B cell (primary cell): Measurements from ENCODE around the gene BDH1. TPM values are rescaled to one million over a fixed set of nuclear protein-coding genes. Genes with fewer than 3 reads are reported as not detected.

Experiments
- ATAC-seq: fragments of 200-7000 bp; cut with Tn5 transposase; one replicate; pipeline ENCODE4 v1.10.0; 2021; ENCODE audit warnings: low read depth, mild to moderate bottlenecking, moderate number of reproducible peaks, moderate library complexity
- CTCF ChIA-PET: fragments of 350-600 bp; sonication (Branson Sonifier 250); formaldehyde crosslinking; loops from one replicate; lab custom pipeline; 2021; ENCODE audit warnings: antibody characterized with exemption, inconsistent platforms; lab: Charles Lee
- POLR2A ChIA-PET: fragments of 350-600 bp; sonication (Branson Sonifier 250); formaldehyde crosslinking; loops from one replicate; lab custom pipeline; 2021; ENCODE audit warnings: antibody characterized with exemption; lab: Charles Lee
- DNase-seq: peaks from one replicate; pipeline ENCODE4 v3.0.0; 2013
- H2AFZ ChIP-seq: 2 replicates; pipeline ENCODE4 v1.6.1; 2012; ENCODE audit warnings: mild to moderate bottlenecking, low read depth, low read length; ENCODE audit not compliant: insufficient read depth, poor library complexity, severe bottlenecking
- H3K27ac ChIP-seq, 2 donors: 1 replicate in 1 of 2; 2 replicates in 1 of 2; pipeline ENCODE4 v1.5.1; 2012 to 2013; ENCODE audit warnings: low read length in 2 of 2, mild to moderate bottlenecking in 2 of 2, moderate library complexity in 1 of 2
- H3K27me3 ChIP-seq, 4 experiments: fragments of 200-600 bp in 1 of 4; sonication (generic) in 1 of 4; replicated peaks in 1 of 4; 1 replicate in 2 of 4; 2 replicates in 2 of 4; pipeline versions ENCODE4 v1.6.1 to v1.7.0; 2013 to 2016; ENCODE audit warnings: low read length in 3 of 4, mild to moderate bottlenecking in 2 of 4, mixed read lengths in 1 of 4, moderate library complexity in 1 of 4; ENCODE audit not compliant: insufficient read depth in 4 of 4, control insufficient read depth in 3 of 4; ENCODE audit errors: control extremely low read depth in 1 of 4
- H3K36me3 ChIP-seq, 2 experiments: replicated peaks in 1 of 2; 1 replicate in 1 of 2; 2 replicates in 1 of 2; pipeline versions ENCODE4 v1.6.1 to v1.7.1; 2013; ENCODE audit warnings: low read length in 1 of 2; ENCODE audit not compliant: insufficient read depth in 2 of 2, control insufficient read depth in 1 of 2; ENCODE audit errors: control extremely low read depth in 1 of 2, extremely low read depth in 1 of 2
- H3K4me1 ChIP-seq, 2 donors: fragments of 200-600 bp in 1 of 2; sonication (generic) in 1 of 2; 1 replicate in 1 of 2; 2 replicates in 1 of 2; pipeline versions ENCODE4 v1.5.1 to v1.6.1; 2013 to 2017; ENCODE audit warnings: low read length in 2 of 2; ENCODE audit not compliant: control insufficient read depth in 2 of 2, insufficient read depth in 2 of 2
- H3K4me2 ChIP-seq: replicated peaks from 2 replicates; pipeline ENCODE3; 2012; ENCODE audit warnings: mild to moderate bottlenecking, low read depth, low read length; ENCODE audit not compliant: poor library complexity, severe bottlenecking
- H3K4me3 ChIP-seq, 5 experiments: fragments of 200-600 bp in 1 of 5; sonication (generic) in 1 of 5; 1 replicate in 3 of 5; 2 replicates in 2 of 5; pipeline versions ENCODE4 v1.5.1 to v1.7.0; 2011 to 2016; ENCODE audit warnings: low read length in 4 of 5, mild to moderate bottlenecking in 4 of 5, low read depth in 2 of 5, control low read depth in 1 of 5, moderate library complexity in 1 of 5; ENCODE audit not compliant: insufficient read depth in 1 of 5; ENCODE audit errors: control extremely low read depth in 1 of 5, extremely low read depth in 1 of 5
- H3K79me2 ChIP-seq: fragments of 200-600 bp; sonication (generic); one replicate; pipeline ENCODE4 v1.6.0; 2016; ENCODE audit warnings: low read length; ENCODE audit not compliant: control insufficient read depth, insufficient read depth
- H3K9ac ChIP-seq: fragments of 200-600 bp; sonication (generic); 2 replicates; pipeline ENCODE4 v1.6.1; 2017; ENCODE audit warnings: mild to moderate bottlenecking, low read length, moderate library complexity
- H3K9me3 ChIP-seq, 3 donors: one replicate each; pipeline versions ENCODE4 v1.6.1 to v1.7.1; 2013; ENCODE audit warnings: low read length in 2 of 3; ENCODE audit not compliant: control insufficient read depth in 2 of 3, insufficient read depth in 1 of 3; ENCODE audit errors: control extremely low read depth in 1 of 3
- H4K20me1 ChIP-seq: 2 replicates; pipeline ENCODE4 v1.6.0; 2012; ENCODE audit warnings: mild to moderate bottlenecking, low read length; ENCODE audit not compliant: insufficient read depth, control insufficient read depth, poor library complexity, severe bottlenecking
- H3K27ac Mint-ChIP-seq: one replicate; pipeline ENCODE4 v1.8.0; 2021; ENCODE audit warnings: mixed read lengths
- H3K27me3 Mint-ChIP-seq: one replicate; pipeline ENCODE4 v1.8.0; 2021; ENCODE audit warnings: mixed read lengths
- H3K4me1 Mint-ChIP-seq: one replicate; pipeline ENCODE4 v1.8.0; 2021; ENCODE audit warnings: mixed read lengths
- H3K4me3 Mint-ChIP-seq: one replicate; pipeline ENCODE4 v1.8.0; 2021; ENCODE audit warnings: mixed read lengths
- H3K9me3 Mint-ChIP-seq: one replicate; pipeline ENCODE4 v1.8.0; 2022; ENCODE audit warnings: mixed read lengths; ENCODE audit not compliant: insufficient read depth
- EZH2 ChIP-seq: IDR thresholded peaks from 2 replicates; pipeline ENCODE4 v1.6.1; 2012; ENCODE audit warnings: borderline replicate concordance, low read depth, mild to moderate bottlenecking, moderate library complexity, low read length; ENCODE audit not compliant: insufficient read depth, poor library complexity, severe bottlenecking
- whole genome bisulfite sequencing: methylation state at CpG from one replicate; pipeline ENCODE4 v1.1.5; 2013; ENCODE audit warnings: missing lambda C conversion rate; ENCODE audit not compliant: insufficient coverage; 5-methylcytosine and 5-hydroxymethylcytosine counted together
- intact Hi-C: fragments of 100-400 bp; cut with micrococcal nuclease; formaldehyde crosslinking; loops from one replicate; pipeline ENCODE4 v1.10.0; 2022
- polyA plus RNA-seq: library from polyadenylated mRNA; depleted of rRNA; stranded (reverse); fragments of >200 nt; gene quantifications from 2 replicates; pipeline ENCODE4 v1.2.3, GENCODE V29; 2012
- total RNA-seq, 2 donors: library from RNA; stranded (reverse); fragments of 120-200 nt in 1 of 2; gene quantifications; 1 replicate in 1 of 2; 2 replicates in 1 of 2; pipeline versions ENCODE4 v1.2.3 to v1.2.4, GENCODE V29; 2013 to 2022
- TF ChIP-seq, protein P1 (sequence below): fragments of 200-600 bp; IDR thresholded peaks from one replicate; pipeline ENCODE4 v1.8.0; 2022; ENCODE audit warnings: antibody characterized with exemption, mild to moderate bottlenecking

BDH1 gene
- total and polyA plus RNA-seq, 2 donors (not counting 1 experiment from before 2014, with no cell fraction given), result 21.1 to 59.3 TPM

DNA sequence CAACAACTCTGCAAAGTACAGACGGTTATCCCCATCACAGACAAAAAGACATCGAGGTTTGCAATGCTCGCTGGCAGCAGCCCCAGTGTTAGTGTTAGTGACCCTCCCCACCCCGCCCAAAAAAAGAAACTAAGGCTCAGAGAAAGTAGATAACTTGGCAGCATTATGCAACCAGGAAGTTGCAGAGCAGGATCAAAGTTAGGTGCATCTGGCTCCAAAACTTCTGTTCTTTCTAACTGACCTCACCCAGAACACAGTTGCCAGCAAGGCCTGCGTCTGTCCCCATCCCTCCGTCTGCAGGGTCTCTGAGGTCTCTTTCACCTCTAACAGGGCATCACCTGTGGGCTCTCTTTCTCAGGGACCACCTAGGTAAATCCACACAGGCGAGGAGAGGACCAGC, 51.5 kb downstream of the BDH1 start:
- Mint-ChIP-seq H3K27ac (no peak overlapping the region), H3K9me3 (no peaks in the 10 kb centered on the region), H3K4me1 (no peaks in the 10 kb centered on the region), H3K4me3 (no peak overlapping the region), H3K27me3 (no peaks in the 10 kb centered on the region)
- Histone ChIP-seq H3K4me3 (no peak overlapping the region), H3K9ac (no peak overlapping the region), H3K27ac (no peak overlapping the region), H2AFZ (no peak overlapping the region), H4K20me1 (no peaks in the 10 kb centered on the region), H3K9me3 (peaks cover 0 to 11% (median 4%) of the 10 kb centered on the region in 3 donors), H3K27me3 (no peaks in the 10 kb centered on the region), H3K79me2 (no peaks in the 10 kb centered on the region), H3K4me1 (no peaks in the 10 kb centered on the region), H3K4me2 (no peak overlapping the region), H3K36me3 (no peaks in the 10 kb centered on the region)
- ATAC-seq, result no peak
- CTCF ChIA-PET, result no interaction called here
- POLR2A ChIA-PET, result no interaction called here
- no peak for DNase-seq
- TF ChIP-seq EZH2, result no peak
- TF ChIP-seq, protein P1, sequence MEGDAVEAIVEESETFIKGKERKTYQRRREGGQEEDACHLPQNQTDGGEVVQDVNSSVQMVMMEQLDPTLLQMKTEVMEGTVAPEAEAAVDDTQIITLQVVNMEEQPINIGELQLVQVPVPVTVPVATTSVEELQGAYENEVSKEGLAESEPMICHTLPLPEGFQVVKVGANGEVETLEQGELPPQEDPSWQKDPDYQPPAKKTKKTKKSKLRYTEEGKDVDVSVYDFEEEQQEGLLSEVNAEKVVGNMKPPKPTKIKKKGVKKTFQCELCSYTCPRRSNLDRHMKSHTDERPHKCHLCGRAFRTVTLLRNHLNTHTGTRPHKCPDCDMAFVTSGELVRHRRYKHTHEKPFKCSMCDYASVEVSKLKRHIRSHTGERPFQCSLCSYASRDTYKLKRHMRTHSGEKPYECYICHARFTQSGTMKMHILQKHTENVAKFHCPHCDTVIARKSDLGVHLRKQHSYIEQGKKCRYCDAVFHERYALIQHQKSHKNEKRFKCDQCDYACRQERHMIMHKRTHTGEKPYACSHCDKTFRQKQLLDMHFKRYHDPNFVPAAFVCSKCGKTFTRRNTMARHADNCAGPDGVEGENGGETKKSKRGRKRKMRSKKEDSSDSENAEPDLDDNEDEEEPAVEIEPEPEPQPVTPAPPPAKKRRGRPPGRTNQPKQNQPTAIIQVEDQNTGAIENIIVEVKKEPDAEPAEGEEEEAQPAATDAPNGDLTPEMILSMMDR, result no peak
- WGBS, result 98% methylated on average over 4 of the region's 7 CpGs
- intact Hi-C loops, result no loop called here

DNA sequence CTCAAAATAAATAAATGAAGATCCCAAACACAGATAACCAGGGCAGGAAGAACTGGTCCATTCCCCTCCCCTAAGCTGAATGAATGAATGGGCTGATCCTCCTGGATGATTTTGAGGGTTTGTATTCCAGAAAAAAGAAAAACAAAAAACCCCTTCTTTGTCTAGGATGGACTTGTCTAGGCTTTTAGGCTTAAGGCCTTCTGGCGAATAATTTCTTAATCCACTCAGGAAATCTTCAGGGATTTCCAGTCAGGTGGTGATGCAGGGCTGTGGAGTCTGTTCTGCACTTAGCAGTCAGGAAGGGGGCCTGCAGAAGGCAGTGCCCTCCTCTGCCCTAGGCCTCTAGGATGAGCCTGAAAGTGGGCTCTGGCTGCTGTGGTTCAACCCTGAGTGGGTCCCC, 52.1 kb downstream of the BDH1 start:
- no peaks in the 10 kb centered on the region for H3K27me3 ChIP-seq
- CTCF ChIA-PET, result no interaction called here
- TF ChIP-seq EZH2, result no peak
- TF ChIP-seq, protein P1, result no peak
- peaks cover 0 to 12% (median 4%) of the 10 kb centered on the region in 3 donors for H3K9me3 ChIP-seq
- no peaks in the 10 kb centered on the region for H3K27me3 Mint-ChIP-seq
- H3K4me3 ChIP-seq, result no peak overlapping the region
- H3K36me3 ChIP-seq, result no peaks in the 10 kb centered on the region
- no peak overlapping the region for H3K9ac ChIP-seq
- no peak overlapping the region for H3K4me3 Mint-ChIP-seq
- WGBS, result 100% methylated on average over 1 of the region's 1 CpG
- H3K4me2 ChIP-seq, result no peak overlapping the region
- H3K27ac ChIP-seq, result no peak overlapping the region
- DNase-seq (no peak), ATAC-seq (no peak)
- H3K27ac Mint-ChIP-seq, result no peak overlapping the region
- no peaks in the 10 kb centered on the region for H3K79me2 ChIP-seq
- H3K9me3 Mint-ChIP-seq, result no peaks in the 10 kb centered on the region
- no peak overlapping the region for H2AFZ ChIP-seq
- no peaks in the 10 kb centered on the region for H3K4me1 Mint-ChIP-seq
- POLR2A ChIA-PET, result no interaction called here
- no peaks in the 10 kb centered on the region for H4K20me1 ChIP-seq
- no peaks in the 10 kb centered on the region for H3K4me1 ChIP-seq
- intact Hi-C loops, result no loop called here
